Lung (tissue), 12 donors: ENCODE measurements around the gene PNPLA1. TPM values are rescaled to one million over a fixed set of nuclear protein-coding genes. Genes with fewer than 3 reads are reported as not detected.

Experiments used
- ATAC-seq: fragments of 200-7000 bp; cut with Tn5 transposase; one replicate; pipeline ENCODE4 v1.9.1; 2020; ENCODE audit warnings: moderate number of reproducible peaks; ENCODE audit not compliant: insufficient read depth, low FRiP score
- DNase-seq, 3 donors: peaks; one replicate each; pipeline ENCODE4 v3.0.0-alpha.2; 2013 to 2017
- H3K27ac ChIP-seq, 2 donors: one replicate each; pipeline ENCODE4 v1.5.1; 2013; ENCODE audit warnings: mild to moderate bottlenecking in 2 of 2, moderate library complexity in 2 of 2, control low read depth in 1 of 2, inconsistent platforms in 1 of 2, low read depth in 1 of 2, low read length in 1 of 2
- H3K27me3 ChIP-seq, 3 donors: one replicate each; pipeline ENCODE4 v1.5.1; 2013; ENCODE audit warnings: low read length in 2 of 3; ENCODE audit not compliant: control insufficient read depth in 3 of 3, insufficient read depth in 3 of 3
- H3K36me3 ChIP-seq, 4 donors: one replicate each; pipeline ENCODE4 v1.5.1; 2013; ENCODE audit warnings: low read length in 4 of 4, mild to moderate bottlenecking in 1 of 4, moderate library complexity in 1 of 4; ENCODE audit not compliant: control insufficient read depth in 4 of 4, insufficient read depth in 4 of 4
- H3K4me1 ChIP-seq, 5 donors: one replicate each; pipeline ENCODE4 v1.5.1; 2013; ENCODE audit warnings: low read length in 5 of 5, mild to moderate bottlenecking in 2 of 5, moderate library complexity in 1 of 5; ENCODE audit not compliant: control insufficient read depth in 5 of 5, insufficient read depth in 5 of 5
- H3K4me3 ChIP-seq: one replicate; pipeline ENCODE4 v1.5.1; 2013; ENCODE audit warnings: mild to moderate bottlenecking, control low read depth, moderate library complexity
- H3K9ac ChIP-seq, 2 donors: one replicate each; pipeline ENCODE4 v1.5.1; 2013; ENCODE audit warnings: low read length in 2 of 2, control low read depth in 1 of 2; ENCODE audit not compliant: insufficient read depth in 1 of 2
- H3K9me3 ChIP-seq, 4 donors: one replicate each; pipeline ENCODE4 v1.5.1; 2013; ENCODE audit warnings: low read length in 3 of 4, mild to moderate bottlenecking in 1 of 4, moderate library complexity in 1 of 4; ENCODE audit not compliant: control insufficient read depth in 4 of 4, insufficient read depth in 3 of 4
- CTCF ChIP-seq: IDR thresholded peaks from 2 replicates; pipeline ENCODE4 v1.5.1; 2012; ENCODE audit warnings: mild to moderate bottlenecking; ENCODE audit errors: control extremely low read depth, extremely low read depth
- WGBS, 2 donors: extraction: QIAGEN DNeasy Blood & Tissue Kit; methylation state at CpG; one replicate each; pipeline ENCODE4 v1.1.7; 2013; 5-methylcytosine and 5-hydroxymethylcytosine counted together
- polyA plus RNA-seq, 2 donors: library from polyadenylated mRNA; stranded (reverse); fragments of 200-250 nt; gene quantifications; one replicate each; pipeline ENCODE4 v1.2.1, GENCODE V29; 2013
- total RNA-seq, 2 donors: library from RNA; depleted of rRNA in 1 of 2; stranded (reverse); fragments of >200 nt in 1 of 2; gene quantifications; one replicate each; pipeline ENCODE4 v1.2.1, GENCODE V29; 2014 to 2021
- donor health status: control.
- donor health status: control.
- donor health status: Bipolar disorder and iron deficiency.
- donor health status: healthy.
- donor health status: DM: yes; HTN: yes; CAD: no.

PNPLA1 gene
- total and polyA plus RNA-seq, 4 donors, result 0.06 to 5.6 (median 0.89) TPM

GRCh38 chr6:36306375-36306774 lies 36.5 kb downstream of the PNPLA1 start:
- Histone ChIP-seq H3K36me3 (no peaks in the 10 kb centered on the region), H3K4me1 (peaks cover 0 to 6% (median 0%) of the 10 kb centered on the region in 5 donors), H3K9ac (no peak overlapping the region), H3K4me3 (no peak overlapping the region), H3K9me3 (no peaks in the 10 kb centered on the region), H3K27me3 (no peaks in the 10 kb centered on the region), H3K27ac (no peak overlapping the region)
- no peak for TF ChIP-seq CTCF
- WGBS, 2 donors, result 36 to 77% methylated on average over 7 of the region's 7 CpGs
- ATAC-seq (no peak), DNase-seq (no peak)

GRCh38 chr6:36308514-36308913 lies 38.7 kb downstream of the PNPLA1 start:
- 97% methylated on average over 5 of the region's 5 CpGs for WGBS, 2 donors
- H3K27me3 ChIP-seq, result no peaks in the 10 kb centered on the region
- H3K36me3 ChIP-seq, result no peaks in the 10 kb centered on the region
- H3K4me1 ChIP-seq, result peaks cover 0 to 10% (median 0%) of the 10 kb centered on the region in 5 donors
- H3K27ac ChIP-seq, result no peak overlapping the region
- H3K9ac ChIP-seq, result no peak overlapping the region
- DNase-seq (no peak), ATAC-seq (no peak)
- H3K9me3 ChIP-seq, result no peaks in the 10 kb centered on the region
- no peak overlapping the region for H3K4me3 ChIP-seq
- TF ChIP-seq CTCF, result no peak

GRCh38 chr6:36309203-36309602 lies 39.3 kb downstream of the PNPLA1 start:
- WGBS, 2 donors, result 57 to 69% methylated on average over 7 of the region's 7 CpGs
- no peak overlapping the region for H3K4me3 ChIP-seq
- no peak overlapping the region for H3K9ac ChIP-seq
- H3K9me3 ChIP-seq, result no peaks in the 10 kb centered on the region
- peaks cover 0 to 10% (median 0%) of the 10 kb centered on the region in 5 donors for H3K4me1 ChIP-seq
- H3K27ac ChIP-seq, result no peak overlapping the region
- no peaks in the 10 kb centered on the region for H3K36me3 ChIP-seq
- TF ChIP-seq CTCF, result no peak
- DNase-seq (no peak), ATAC-seq (no peak)
- H3K27me3 ChIP-seq, result no peaks in the 10 kb centered on the region

GRCh38 chr6:36309900-36310299 lies 40.0 kb downstream of the PNPLA1 start:
- no peak overlapping the region for H3K9ac ChIP-seq
- DNase-seq, result no peak
- no peaks in the 10 kb centered on the region for H3K27me3 ChIP-seq
- H3K4me1 ChIP-seq, result peaks cover 0 to 10% (median 0%) of the 10 kb centered on the region in 5 donors
- H3K36me3 ChIP-seq, result no peaks in the 10 kb centered on the region
- H3K9me3 ChIP-seq, result no peaks in the 10 kb centered on the region
- no peak overlapping the region for H3K27ac ChIP-seq
- H3K4me3 ChIP-seq, result no peak overlapping the region
- TF ChIP-seq CTCF, result no peak
- WGBS, 2 donors, result 95 to 100% methylated on average over 2 of the region's 2 CpGs
- no peak for ATAC-seq
